Chondrocyte (in vitro differentiated cells): ENCODE measurements around the gene MAML2. TPM values are rescaled to one million over a fixed set of nuclear protein-coding genes. Genes with fewer than 3 reads are reported as not detected.

Experiments
- DNase-seq: peaks from one replicate; pipeline ENCODE4 v3.0.0; 2021; ENCODE audit warnings: mixed read lengths, low spot score
- H3K27ac Mint-ChIP-seq: one replicate; pipeline ENCODE4 v1.8.0; 2021; ENCODE audit warnings: mild to moderate bottlenecking, moderate library complexity, mixed read lengths; ENCODE audit not compliant: unreplicated experiment
- H3K27me3 Mint-ChIP-seq: 2 replicates; pipeline ENCODE4 v1.8.0; 2021; ENCODE audit warnings: low read depth, mixed read lengths
- H3K36me3 Mint-ChIP-seq: 2 replicates; pipeline ENCODE4 v1.8.0; 2021; ENCODE audit warnings: low read depth, mixed read lengths
- H3K4me1 Mint-ChIP-seq: 2 replicates; pipeline ENCODE4 v1.8.0; 2021; ENCODE audit warnings: low read depth, mild to moderate bottlenecking, mixed read lengths
- H3K4me3 Mint-ChIP-seq: one replicate; pipeline ENCODE4 v1.8.0; 2021; ENCODE audit warnings: mild to moderate bottlenecking, moderate library complexity, mixed read lengths; ENCODE audit not compliant: unreplicated experiment
- H3K9me3 Mint-ChIP-seq: 2 replicates; pipeline ENCODE4 v1.8.0; 2021; ENCODE audit warnings: low read depth, mixed read lengths
- total RNA-seq: library from RNA; stranded (reverse); gene quantifications from 3 replicates; pipeline ENCODE4 v1.2.1, GENCODE V29; 2021
- TF ChIP-seq, protein P1 (sequence below): fragments of 200-600 bp; sonication (generic); IDR thresholded peaks from 2 replicates; pipeline ENCODE4 v1.5.0; 2021; ENCODE audit warnings: antibody characterized with exemption, mild to moderate bottlenecking, moderate library complexity

The MAML2 gene
- total RNA-seq, 1 donor from 2014 or later, result 19.0 TPM

- H3K36me3 Mint-ChIP-seq, result peaks cover 1% of the 10 kb centered on the region
- H3K27me3 Mint-ChIP-seq, result no peaks in the 10 kb centered on the region
- H3K9me3 Mint-ChIP-seq, result peaks cover 15% of the 10 kb centered on the region
- H3K27ac Mint-ChIP-seq, result no peak overlapping the region
- no peaks in the 10 kb centered on the region for H3K4me1 Mint-ChIP-seq
- H3K4me3 Mint-ChIP-seq, result no peak overlapping the region
- TF ChIP-seq, protein P1, sequence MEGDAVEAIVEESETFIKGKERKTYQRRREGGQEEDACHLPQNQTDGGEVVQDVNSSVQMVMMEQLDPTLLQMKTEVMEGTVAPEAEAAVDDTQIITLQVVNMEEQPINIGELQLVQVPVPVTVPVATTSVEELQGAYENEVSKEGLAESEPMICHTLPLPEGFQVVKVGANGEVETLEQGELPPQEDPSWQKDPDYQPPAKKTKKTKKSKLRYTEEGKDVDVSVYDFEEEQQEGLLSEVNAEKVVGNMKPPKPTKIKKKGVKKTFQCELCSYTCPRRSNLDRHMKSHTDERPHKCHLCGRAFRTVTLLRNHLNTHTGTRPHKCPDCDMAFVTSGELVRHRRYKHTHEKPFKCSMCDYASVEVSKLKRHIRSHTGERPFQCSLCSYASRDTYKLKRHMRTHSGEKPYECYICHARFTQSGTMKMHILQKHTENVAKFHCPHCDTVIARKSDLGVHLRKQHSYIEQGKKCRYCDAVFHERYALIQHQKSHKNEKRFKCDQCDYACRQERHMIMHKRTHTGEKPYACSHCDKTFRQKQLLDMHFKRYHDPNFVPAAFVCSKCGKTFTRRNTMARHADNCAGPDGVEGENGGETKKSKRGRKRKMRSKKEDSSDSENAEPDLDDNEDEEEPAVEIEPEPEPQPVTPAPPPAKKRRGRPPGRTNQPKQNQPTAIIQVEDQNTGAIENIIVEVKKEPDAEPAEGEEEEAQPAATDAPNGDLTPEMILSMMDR, result no peak
- DNase-seq, result no peak
Measured at GRCh38 chr11:95939091-95939490, 403.9 kb downstream of the MAML2 start.

- H3K9me3 Mint-ChIP-seq, result peaks cover 12% of the 10 kb centered on the region
- DNase-seq, result no peak
- no peaks in the 10 kb centered on the region for H3K27me3 Mint-ChIP-seq
- no peak overlapping the region for H3K4me3 Mint-ChIP-seq
- H3K4me1 Mint-ChIP-seq, result no peaks in the 10 kb centered on the region
- TF ChIP-seq, protein P1, result no peak
- no peak overlapping the region for H3K27ac Mint-ChIP-seq
- peaks cover 1% of the 10 kb centered on the region for H3K36me3 Mint-ChIP-seq
Measured at GRCh38 chr11:95937358-95937757, 405.6 kb downstream of the MAML2 start.

- Mint-ChIP-seq H3K36me3 (peaks cover 7% of the 10 kb centered on the region), H3K27ac (no peak overlapping the region), H3K4me3 (no peak overlapping the region), H3K9me3 (peaks cover 21% of the 10 kb centered on the region), H3K27me3 (no peaks in the 10 kb centered on the region), H3K4me1 (no peaks in the 10 kb centered on the region)
- TF ChIP-seq, protein P1, result no peak
- no peak for DNase-seq
Measured at GRCh38 chr11:95933594-95933993, 409.4 kb downstream of the MAML2 start.

GRCh38 chr11:95931916-95932315 lies 411.1 kb downstream of the MAML2 start:
- Mint-ChIP-seq H3K27ac (no peak overlapping the region), H3K27me3 (no peaks in the 10 kb centered on the region), H3K4me1 (no peaks in the 10 kb centered on the region), H3K4me3 (no peak overlapping the region), H3K36me3 (peaks cover 7% of the 10 kb centered on the region), H3K9me3 (peaks cover 13% of the 10 kb centered on the region)
- TF ChIP-seq, protein P1, result no peak
- no peak for DNase-seq

DNA sequence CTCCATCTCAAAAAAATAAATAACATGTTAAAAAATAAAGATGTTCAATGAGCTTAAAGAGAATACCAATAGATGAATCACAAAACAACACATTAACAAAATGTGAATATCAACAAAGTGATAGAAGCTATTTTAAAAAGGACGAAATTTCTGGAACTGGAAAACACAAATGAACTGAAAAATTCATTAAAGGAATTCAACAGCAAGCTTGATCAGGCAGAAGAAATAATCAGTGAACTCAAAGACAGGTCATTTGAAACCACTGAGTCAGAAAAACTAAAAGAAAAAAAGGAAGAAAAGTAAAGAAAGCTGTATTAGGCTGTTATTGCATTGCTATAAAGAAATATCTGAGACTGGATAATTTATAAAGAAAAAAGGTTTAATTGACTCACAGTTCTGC lies 412.0 kb downstream of the MAML2 start:
- peaks cover 9% of the 10 kb centered on the region for H3K9me3 Mint-ChIP-seq
- TF ChIP-seq, protein P1, result no peak
- no peak for DNase-seq
- no peak overlapping the region for H3K4me3 Mint-ChIP-seq
- no peak overlapping the region for H3K27ac Mint-ChIP-seq
- H3K36me3 Mint-ChIP-seq, result peaks cover 7% of the 10 kb centered on the region
- H3K4me1 Mint-ChIP-seq, result peaks cover 3% of the 10 kb centered on the region
- H3K27me3 Mint-ChIP-seq, result no peaks in the 10 kb centered on the region
